Measurements from ENCODE around the gene ACSS1.

Gene ACSS1

DNA sequence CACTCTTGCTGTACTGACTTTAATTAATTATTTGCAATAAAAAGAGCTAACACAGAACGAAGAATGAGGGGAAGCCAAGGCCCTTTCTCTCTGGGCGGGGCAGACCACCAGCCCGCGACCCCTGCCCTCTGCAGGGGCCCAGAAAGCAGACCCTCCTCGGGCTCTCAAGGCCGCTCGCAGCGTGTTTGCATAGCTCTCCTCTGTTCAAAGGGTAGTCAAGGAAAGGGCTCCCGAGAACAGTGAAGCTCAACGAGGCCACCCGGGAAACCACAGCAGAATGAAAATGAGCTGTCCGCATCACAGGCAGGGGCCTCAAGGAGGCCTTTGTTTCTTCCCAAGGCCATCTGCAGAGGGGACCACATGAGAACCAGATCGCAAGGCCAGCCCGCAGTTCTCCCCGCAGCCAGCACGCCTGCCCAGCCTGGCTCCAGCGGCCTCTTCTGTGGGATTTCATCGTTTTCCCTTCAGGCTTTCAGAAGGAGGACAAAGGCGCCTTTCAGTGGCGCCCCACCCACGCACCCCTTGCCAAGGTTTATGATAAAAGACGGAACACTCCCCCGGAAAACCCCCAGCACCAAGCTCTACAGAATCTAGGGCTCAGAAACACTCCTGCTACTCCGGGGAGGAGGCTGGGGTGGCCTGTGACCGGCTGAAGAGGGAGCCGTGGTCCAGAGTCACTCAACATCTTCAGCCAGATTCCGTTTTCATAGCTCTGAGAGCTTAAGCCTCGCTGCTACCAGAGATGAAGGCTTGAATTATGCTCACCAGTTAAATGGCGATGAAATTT lies 25.3 kb downstream of the ACSS1 start:
- DNase-seq (ENCODE audit: low read depth in 2 of 2, low spot score in 1 of 2): no peak

DNA sequence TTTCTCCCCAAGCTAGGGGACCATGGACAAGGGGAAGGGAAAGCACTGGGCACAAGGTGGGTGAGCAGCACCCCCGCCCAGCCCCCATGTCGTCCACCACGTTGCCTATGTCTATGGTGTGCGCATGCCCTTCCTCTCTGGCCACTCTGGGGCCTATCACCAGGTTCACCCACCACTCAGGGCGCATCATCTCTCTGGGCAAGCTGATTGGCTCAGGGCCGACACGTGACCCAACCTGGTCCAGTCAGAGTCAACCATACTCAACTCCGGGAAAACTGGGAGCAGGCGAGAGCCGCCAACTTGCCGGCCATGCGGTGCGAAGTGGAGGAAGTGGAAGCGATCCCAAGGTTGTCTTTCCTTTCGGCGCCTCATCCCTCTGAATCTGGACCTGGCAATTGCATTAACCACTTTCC lies 25.9 kb downstream of the ACSS1 start:
- no peak for DNase-seq (ENCODE audit: low read depth in 2 of 2, low spot score in 1 of 2)

DNA sequence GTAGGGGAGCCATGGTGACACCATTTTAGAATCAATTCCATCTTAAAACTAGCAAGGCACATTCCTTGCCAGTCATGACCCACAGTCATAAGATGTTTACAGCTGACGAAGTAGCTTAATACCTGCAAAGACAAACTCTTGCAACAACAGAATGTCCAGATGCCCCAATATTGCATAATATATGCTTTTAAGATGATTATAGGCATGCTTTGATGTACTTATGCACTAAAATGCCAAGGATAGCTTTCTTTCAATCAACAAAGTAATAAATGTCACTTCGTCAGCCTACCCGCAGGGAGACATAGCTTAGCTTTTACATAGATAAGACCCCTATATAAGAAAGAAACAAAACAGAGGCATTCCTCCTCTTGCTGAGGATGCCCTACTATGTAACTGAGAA lies 26.7 kb downstream of the ACSS1 start:
- no peak for DNase-seq (ENCODE audit: low read depth in 2 of 2, low spot score in 1 of 2)

DNA sequence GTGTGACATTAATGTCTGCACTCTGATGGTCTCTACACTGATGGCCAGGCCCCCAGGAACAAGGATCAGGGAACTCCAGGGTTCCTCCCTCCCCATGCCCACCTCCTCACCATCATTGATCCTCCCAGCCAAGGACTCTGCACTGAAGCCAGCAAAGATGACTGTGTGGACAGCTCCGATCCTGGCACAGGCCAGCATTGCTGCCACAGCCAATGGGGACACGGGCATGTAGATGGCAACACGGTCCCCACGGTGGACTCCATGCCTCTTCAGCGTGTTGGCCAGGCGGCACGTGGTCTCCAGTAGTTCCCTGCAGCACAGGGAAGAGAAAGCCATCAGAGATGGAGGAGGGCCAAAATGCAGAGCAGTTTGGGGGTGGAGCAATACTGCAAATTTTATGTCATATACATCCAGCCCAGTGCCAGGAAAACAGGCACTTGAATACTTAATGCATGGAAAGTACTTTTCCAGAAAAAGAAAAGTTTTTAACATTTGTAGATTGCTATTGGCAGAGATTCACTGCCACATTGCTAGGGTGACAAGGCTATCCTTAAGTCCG lies 27.2 kb downstream of the ACSS1 start:
- no peak for DNase-seq (ENCODE audit: low read depth in 2 of 2, low spot score in 1 of 2)

DNA sequence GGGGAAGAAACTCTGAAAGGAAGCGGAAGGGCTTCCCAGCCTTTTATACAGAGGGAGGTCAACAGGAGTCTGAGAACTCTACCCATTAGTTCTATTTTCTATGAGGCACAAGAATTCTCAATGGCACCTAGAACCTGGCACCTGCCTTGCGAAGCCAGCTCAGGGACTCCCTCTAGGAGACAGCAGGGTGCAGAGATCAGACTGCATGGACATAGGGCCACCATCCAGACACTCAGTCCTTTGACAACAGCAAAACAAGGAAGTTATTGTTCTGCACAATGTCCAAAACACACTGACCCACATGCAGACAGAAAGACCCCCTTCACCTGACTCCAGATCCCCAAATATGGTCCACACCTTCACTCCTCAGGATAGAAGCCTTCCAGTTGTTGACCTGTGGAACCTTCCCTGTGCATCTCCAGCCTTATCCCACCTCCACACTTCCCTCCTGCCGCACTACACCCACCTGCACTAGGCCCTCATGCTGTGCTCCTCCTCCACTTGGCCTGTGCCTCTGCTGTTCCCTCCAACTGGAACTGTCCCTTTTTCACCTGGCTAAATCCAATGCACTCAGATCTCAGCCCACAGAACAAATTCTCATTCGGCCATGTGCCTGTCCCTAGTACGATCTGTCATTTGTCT lies 27.8 kb downstream of the ACSS1 start:
- no peak for DNase-seq (ENCODE audit: low read depth in 2 of 2, low spot score in 1 of 2)

DNA sequence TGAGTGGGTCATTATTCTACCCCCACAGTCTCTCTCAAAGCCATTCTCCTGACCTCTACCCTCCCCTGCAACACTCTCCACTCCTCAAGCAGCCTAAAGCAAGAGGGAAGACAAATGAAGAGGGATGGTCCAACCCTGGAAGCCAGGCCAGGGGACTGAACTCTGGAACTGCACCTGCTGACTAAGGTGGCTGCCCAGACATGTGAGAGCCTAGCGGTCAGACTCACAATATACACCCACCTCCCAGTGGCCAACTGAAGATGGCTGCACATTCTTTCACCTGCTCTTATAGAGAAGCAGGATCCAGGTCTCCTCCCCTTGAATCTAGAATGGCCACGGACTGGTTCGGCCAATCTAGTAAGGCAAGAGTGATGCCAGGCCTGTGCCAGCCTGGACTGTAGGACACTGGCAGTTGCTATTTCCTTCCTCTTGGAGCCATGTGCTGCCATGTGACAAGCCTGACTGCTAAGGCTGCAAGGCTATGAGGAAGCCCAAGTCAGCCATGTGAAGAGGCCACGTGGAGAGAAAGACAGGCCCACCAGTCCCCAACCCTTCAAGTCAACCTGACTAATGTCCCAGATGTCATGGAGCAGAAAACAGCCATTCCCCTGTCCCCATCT lies 31.8 kb downstream of the ACSS1 start:
- DNase-seq (ENCODE audit: low read depth in 2 of 2, low spot score in 1 of 2): no peak

DNA sequence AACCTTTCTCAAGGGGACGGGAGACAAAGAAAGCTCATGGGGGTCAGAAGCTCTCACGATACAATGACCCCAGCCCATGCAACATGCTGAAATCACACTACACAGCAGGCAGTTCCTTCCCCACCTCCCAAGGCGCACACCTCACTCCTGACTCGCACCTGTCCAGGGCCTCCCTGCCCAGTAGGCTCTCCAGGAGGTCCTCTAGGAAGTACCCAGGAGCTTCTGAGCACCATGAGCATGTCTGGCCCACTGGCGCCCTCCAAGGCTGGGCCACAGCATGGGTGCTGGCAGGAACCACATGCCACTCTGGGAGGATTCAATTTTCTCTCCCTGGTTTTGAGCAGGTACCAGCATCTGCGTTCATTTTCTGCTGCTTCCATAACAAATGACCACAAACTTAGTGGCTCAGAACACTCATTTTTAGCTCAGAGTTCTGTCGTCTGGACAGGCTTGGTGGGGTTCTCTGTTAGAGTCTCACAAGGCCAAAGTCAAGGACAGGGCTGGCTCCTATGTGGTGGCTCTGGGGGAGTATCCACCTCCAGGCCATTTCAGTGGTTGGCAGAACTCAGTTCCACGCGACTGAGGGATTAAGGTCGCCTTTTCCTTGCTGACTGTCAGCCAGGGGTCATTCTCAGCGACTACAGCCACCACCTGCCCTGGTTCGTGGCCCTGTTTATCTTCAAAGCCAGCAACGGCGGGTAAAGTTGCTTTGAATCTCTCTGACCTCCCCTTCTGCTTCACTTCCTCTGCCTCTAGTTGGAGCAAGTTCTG lies 32.7 kb downstream of the ACSS1 start:
- DNase-seq (ENCODE audit: low read depth in 2 of 2, low spot score in 1 of 2): no peak

DNA sequence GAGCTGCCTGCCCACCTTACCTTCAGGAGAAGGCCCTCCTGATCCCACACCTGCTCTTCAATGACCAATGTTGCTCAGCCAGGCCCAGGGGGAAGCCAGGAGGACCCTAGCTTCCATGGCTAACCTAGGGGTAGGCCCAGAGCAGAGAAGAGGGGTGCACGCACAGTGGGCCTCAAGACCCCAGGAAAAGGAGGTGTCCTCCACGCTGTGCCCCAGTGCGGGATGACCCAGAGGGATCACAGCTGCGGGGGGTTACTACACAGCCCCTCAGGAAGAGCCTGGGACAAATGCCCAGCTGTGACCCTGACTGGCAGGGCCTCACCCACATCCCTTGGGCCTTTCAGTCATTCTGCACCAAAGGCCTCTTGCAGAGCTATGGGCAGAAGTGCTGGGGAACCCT lies 33.8 kb downstream of the ACSS1 start:
- DNase-seq (ENCODE audit: low read depth in 2 of 2, low spot score in 1 of 2): no peak

DNA sequence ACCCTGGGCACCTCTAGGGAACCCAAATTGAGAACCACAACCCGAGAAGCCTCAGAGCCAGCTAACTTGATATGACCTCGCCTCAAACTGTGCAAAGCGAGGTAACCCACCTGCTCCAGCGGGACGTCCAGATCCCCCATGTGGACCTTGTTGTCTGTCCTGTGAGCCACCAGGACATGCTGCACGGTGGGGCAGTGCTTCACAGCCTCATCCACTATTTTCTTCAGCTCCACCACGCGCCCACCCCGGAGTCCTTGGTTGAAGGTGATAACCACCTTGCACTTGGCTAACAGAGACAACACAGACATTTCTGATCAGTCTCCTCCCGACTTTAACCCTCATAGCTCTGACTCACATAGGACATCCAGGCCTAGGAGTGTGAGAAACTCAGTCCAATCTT lies 34.6 kb downstream of the ACSS1 start:
- no peak for DNase-seq (ENCODE audit: low read depth in 2 of 2, low spot score in 1 of 2)

DNA sequence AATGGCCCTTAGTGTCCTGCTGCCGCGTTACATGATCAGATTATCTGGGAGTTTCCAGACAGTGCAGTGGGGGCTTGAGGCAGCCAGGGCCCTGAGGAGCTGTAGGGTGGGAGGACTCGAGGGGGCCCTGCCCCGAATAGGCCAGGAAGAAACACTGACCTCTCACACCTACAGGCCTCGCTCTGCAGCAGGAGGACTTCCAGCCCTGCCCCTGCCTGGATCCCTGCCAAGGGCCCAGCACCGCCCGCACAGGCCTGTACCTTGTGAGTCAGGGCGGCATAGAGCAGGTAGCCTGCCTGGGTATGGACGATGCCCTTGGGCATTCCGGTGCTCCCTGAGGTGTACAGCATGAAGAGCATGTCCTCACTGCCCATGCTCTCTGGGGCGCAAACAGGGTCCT lies 35.3 kb downstream of the ACSS1 start:
- DNase-seq (ENCODE audit: low read depth in 2 of 2, low spot score in 1 of 2): no peak

DNA sequence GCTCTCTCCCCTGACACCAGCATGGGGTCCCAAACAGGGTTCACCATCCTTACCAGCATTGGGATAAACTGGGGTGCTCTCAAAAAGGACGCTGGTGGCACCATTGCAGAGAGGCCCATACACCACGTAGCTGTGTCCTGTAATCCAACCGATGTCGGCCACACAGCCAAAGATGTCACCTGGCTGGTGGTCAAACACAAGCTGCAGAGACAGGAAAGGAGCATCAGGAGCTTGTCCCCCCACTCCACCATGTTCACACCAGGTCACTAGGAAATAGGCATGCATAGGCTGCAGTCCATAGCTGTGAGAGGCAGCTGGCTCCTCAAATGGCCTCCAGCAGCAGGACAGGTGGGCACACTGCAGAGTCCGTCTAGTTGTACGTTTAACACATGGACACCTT lies 36.6 kb downstream of the ACSS1 start:
- no peak for DNase-seq (ENCODE audit: low read depth in 2 of 2, low spot score in 1 of 2)

DNA sequence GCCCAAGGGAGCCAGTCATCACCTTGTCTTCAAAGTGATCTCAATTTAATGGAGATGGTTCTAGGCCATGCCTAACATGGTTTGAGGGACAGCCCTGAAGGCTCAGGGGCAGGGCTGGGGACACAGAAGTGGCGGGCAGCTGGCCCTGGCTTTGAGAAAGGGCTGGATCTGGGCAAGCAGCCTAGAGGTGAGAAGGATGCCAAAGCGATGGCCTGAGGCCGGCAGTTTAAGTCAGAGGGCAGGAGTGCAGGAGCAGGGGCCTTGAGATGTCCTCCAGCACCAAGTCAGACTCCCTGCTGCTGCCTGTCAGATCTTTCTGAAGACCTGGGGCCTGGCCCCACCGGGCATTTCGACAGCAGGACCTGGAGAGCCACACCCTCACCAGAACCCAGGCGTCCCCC lies 37.0 kb downstream of the ACSS1 start:
- no peak for DNase-seq (ENCODE audit: low read depth in 2 of 2, low spot score in 1 of 2)

DNA sequence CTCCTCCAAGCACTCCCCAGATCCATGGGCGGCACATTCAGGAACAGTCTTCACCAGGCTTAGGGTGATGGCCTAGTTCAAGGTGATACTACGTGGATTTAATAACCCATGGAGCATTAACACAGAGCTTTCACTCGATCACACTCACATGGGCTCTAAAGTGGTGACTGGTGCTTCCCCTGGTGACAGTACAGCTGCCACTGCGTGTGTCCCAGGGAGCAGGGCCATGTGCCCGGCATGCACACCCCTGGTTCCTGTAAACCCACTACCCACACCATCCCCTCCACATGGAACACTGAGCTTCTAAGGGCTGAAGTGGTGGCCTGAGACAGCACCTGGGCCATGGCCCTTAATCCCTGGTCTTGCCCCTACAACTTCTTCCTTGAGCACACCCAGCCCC lies 37.6 kb downstream of the ACSS1 start:
- no peak for DNase-seq (ENCODE audit: low read depth in 2 of 2, low spot score in 1 of 2)

DNA sequence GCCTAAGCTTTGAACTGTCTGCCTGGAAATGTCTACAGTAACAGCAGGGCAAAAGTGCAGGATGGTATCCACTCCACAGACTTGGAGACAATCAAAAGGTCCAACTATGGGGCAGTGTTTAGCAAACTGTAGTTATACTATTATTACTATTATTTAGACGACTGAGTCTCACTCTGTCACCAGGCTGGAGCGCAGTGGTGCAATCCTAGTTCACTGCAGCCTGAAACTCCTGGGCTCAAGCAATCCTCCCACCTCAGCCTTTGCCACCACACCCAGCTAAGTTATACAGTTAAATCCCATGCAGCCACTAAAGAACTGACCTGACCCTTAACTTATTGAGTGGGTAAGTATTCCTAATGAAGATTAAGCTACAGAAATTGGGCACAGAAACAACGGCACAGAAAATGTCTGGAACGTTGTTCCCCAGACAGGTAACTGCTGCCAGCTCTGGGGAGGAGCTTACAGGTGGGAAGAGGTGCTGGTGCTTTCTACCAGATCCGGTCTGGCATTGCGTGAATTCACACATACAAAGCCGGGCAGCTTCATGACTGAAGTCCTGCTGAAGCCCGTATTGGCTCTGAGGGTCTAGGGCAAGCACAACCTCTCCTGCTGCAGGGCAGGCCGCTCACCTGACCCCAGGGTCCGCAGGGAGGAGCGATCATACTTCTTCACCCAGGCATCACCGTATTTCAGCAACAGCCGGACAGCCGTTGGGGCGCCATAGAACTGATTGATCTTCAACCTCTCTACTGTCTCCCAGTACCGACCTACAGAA lies 38.4 kb downstream of the ACSS1 start:
- DNase-seq (ENCODE audit: low read depth in 2 of 2, low spot score in 1 of 2): no peak

DNA sequence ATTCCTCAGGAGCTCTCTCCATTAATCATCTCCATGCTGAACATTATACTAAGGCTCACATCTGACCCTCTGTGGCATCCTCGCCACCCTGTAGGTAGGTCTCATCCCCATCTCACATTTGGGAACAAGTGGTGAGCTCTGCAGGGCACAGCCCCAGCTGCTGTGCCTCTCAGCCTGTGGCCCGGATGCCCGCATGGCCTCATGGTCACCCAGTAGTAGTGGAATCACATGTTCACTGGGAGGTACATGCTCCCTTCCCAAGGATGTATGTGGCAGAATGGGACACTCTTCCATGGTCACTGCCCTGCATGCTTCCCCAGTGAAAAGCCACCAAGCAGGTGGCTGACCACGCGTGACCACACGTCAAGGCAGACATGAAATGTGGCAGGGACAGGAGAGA lies 39.1 kb downstream of the ACSS1 start:
- no peak for DNase-seq (ENCODE audit: low read depth in 2 of 2, low spot score in 1 of 2)

DNA sequence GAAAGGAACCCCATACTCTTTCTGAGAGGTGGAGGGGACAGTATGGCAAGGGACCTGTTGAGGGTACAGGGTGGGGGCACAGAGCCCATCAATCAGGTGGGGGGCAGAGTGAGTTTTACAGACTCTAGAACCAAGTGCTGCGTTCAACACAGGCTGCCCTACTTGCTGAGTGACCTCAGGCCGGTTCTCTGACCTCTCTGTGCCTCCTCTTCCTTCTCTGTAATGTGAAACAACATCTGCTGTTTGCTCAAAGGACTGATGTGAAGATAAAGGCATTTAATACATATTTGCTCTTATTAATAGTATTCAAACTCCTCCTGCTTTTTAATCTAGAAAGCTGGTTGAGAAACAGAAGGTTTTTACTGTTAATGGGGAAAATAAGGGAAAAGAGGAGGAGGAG lies 39.5 kb downstream of the ACSS1 start:
- DNase-seq (ENCODE audit: low read depth in 2 of 2, low spot score in 1 of 2): no peak

DNA sequence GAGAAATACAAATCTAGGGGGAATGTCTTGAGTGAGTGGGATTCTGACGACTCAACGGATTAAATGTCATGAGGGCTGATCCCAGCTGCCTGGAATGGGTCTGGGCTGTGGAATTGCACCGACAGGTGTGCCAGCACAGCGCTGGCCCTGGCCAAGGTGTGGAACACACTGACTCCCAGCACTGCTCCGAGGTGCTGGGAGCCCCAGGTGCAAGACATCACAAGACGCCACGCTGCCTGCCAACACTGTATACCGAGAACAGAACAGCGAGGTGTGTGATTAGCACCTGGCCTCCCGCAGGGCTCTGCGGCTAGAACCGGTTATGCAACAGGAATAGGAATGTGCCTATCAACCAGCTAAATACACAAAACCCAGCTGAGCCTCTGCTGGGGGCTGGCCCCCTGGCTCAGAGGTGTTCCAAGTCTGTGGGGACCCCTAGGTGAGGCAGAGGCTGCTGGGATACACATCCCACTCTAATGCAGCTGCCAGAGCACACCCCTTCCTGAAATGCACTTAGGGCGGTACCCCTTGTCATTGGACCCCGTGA lies 40.6 kb downstream of the ACSS1 start:
- no peak for DNase-seq (ENCODE audit: low read depth in 2 of 2, low spot score in 1 of 2)

DNA sequence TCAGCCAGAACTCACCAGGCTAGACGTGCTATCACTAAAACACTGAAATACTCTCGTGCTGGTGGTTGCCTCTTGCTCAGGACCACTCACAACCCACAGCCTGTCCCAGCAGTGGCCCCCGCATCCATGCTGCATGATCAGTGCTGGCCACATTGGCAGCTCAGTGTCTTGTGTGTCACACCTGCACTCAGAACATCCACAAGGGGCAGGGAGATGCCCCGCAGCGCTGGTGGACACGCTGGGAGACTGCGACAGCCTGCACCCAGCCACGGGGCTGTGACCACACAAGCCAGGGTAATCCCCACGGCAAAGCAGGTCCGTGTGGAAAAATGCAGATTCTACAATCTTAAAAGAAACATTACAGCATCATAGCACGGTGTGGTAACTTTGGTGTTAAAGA lies 41.5 kb downstream of the ACSS1 start:
- no peak for DNase-seq (ENCODE audit: low read depth in 2 of 2, low spot score in 1 of 2)

DNA sequence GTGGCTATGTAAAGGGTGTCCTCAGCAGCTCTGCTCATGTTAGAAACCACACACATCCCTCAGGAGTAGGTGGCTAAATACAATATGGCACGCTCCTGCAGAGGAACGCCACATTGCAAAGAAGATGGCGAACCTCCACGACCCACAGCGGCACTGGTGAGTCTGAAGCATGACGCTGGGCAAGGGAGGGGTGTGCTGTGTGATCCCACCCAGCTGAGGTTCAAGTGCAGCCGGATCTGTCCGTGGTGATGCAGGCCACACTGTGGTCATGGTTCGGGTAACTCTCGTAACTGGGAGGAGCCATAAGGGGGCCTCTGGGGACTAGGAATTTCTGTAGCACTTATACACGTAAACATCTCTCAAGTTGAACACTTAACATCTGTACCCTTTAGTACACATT lies 42.0 kb downstream of the ACSS1 start:
- no peak for DNase-seq (ENCODE audit: low read depth in 2 of 2, low spot score in 1 of 2)

DNA sequence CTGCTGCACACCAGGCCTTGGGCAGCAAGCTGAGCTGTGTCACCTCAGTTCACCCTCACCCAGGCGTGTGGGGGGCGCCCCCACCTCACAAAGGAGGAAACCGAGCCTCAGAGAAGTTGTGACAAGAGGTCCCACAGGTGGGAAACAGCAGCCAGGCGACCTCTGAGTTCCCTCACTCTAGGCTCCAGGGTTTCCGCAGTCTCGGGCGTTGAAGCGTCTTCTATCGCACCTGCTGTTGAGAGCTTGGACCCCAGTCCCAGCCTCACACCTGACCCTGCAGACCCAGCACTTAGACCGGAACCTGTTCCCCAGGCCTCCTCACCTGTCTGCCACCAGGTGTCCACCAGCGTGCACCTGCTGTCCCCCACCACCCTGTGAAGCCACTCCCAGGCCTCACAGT lies 43.1 kb downstream of the ACSS1 start:
- DNase-seq (ENCODE audit: low read depth in 2 of 2, low spot score in 1 of 2): no peak
